ENCODE results near the gene IRS2. TPM values are rescaled to one million over a fixed set of nuclear protein-coding genes. Genes with fewer than 3 reads are reported as not detected.

The IRS2 gene
- total RNA-seq, 1 donor from 2014 or later: 42.4 TPM

DNA sequence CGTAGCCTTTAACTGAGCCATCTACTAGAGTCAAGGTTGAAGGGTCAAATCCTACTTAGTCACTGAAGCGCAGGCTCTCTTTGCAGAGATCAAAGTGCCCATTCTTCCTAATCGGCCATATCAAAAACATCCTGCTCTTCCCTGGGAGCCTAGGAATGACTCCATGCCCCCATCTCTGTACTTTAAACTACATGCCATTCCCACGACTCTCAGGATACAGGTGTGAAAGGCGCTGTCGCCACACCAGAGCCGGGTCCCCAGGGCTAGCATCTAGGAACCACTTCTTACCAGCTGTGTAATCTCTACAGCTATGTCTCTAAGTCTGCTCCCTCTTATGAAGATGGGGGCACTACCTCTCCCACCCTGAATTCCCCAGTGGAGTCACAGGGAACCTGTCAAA, 22.3 kb downstream of the IRS2 start:
- Histone ChIP-seq H3K9me3 (peaks cover 0 to 12% of the 10 kb centered on the region in 2 donors), H3K36me3 (peaks cover 5 to 76% of the 10 kb centered on the region in 2 donors), H3K27me3 (no peaks in the 10 kb centered on the region), H3K27ac (no peak overlapping the region), H3K4me3 (no peak overlapping the region), H3K4me1 (peaks cover 0 to 13% of the 10 kb centered on the region in 2 donors)
- no peak for DNase-seq (ENCODE audit: low spot score in 2 of 2)
- TF ChIP-seq, protein P1, sequence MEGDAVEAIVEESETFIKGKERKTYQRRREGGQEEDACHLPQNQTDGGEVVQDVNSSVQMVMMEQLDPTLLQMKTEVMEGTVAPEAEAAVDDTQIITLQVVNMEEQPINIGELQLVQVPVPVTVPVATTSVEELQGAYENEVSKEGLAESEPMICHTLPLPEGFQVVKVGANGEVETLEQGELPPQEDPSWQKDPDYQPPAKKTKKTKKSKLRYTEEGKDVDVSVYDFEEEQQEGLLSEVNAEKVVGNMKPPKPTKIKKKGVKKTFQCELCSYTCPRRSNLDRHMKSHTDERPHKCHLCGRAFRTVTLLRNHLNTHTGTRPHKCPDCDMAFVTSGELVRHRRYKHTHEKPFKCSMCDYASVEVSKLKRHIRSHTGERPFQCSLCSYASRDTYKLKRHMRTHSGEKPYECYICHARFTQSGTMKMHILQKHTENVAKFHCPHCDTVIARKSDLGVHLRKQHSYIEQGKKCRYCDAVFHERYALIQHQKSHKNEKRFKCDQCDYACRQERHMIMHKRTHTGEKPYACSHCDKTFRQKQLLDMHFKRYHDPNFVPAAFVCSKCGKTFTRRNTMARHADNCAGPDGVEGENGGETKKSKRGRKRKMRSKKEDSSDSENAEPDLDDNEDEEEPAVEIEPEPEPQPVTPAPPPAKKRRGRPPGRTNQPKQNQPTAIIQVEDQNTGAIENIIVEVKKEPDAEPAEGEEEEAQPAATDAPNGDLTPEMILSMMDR (IDR thresholded peaks at IDR 0.05): no peak
- intact Hi-C loops (cut with DNase I): no loop called here

DNA sequence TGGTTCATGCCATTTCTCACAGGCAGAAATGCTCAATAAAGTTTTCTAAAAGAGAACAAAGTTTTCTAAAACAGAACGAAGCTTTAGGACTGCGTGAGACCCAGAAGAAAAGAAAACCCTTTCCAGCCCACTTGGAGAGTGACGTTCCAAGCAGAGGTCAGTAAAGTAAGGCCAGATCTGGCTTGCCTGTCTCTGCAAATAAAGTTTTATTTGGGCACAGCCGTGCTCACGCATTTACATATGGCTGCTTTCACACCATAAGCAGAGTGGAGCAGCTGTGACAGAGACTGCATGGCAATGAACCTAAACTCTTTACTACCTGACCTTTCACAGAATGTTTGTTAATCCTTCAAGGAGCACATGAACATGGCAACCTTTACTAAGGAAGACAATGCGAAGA, 23.6 kb downstream of the IRS2 start:
- peaks cover 6 to 66% of the 10 kb centered on the region in 2 donors for H3K36me3 ChIP-seq
- intact Hi-C loops (cut with DNase I): no loop called here
- peaks cover 0 to 18% of the 10 kb centered on the region in 2 donors for H3K9me3 ChIP-seq
- no peaks in the 10 kb centered on the region for H3K27me3 ChIP-seq
- H3K27ac ChIP-seq: no peak overlapping the region
- TF ChIP-seq, protein P1 (IDR thresholded peaks at IDR 0.05): no peak
- no peak for DNase-seq (ENCODE audit: low spot score in 2 of 2)
- peaks cover 0 to 13% of the 10 kb centered on the region in 2 donors for H3K4me1 ChIP-seq
- no peak overlapping the region for H3K4me3 ChIP-seq

DNA sequence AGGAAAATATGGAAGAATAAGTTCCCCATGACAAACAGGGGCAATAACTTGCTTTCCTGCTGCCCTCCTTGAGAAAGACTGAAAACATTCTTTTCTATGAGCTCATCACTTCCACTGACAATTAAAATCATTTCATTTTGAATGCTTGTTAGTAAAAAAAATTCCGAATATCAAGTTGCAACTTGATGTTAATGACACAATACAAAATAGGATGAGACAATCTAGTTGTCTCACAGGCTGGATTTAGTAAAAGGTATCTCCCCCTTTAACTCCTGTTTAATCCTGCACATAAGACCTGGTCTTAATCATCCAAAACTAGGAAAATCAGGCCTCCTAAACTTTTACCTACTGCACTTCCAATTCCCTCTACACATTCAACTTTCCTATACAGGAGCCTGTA, 24.7 kb downstream of the IRS2 start:
- Histone ChIP-seq H3K27me3 (no peaks in the 10 kb centered on the region), H3K4me3 (no peak overlapping the region), H3K36me3 (peaks cover 6 to 61% of the 10 kb centered on the region in 2 donors), H3K27ac (no peak overlapping the region), H3K4me1 (peaks cover 0 to 5% of the 10 kb centered on the region in 2 donors), H3K9me3 (peaks cover 0 to 26% of the 10 kb centered on the region in 2 donors)
- intact Hi-C loops (cut with DNase I): no loop called here
- no peak for DNase-seq (ENCODE audit: low spot score in 2 of 2)
- TF ChIP-seq, protein P1 (IDR thresholded peaks at IDR 0.05): no peak

DNA sequence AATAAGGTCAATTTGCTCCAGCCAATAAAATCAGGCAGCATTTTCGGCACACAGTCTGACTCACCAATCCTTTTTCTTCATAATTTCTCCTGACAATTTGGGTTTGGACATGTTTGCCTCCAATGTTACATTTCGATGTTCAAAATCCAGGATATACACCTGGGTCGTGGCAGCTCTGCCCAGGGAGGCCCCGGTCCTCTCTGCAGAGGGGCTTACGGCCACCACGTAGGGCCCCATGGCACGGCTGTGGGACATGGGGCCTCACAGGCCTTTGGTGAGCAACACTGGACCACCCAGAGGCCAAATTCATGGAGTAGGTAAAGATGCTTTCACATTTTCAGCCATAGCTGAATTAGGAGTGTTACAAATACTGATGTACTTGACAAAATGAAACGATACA, 25.4 kb downstream of the IRS2 start:
- Histone ChIP-seq H3K9me3 (peaks cover 0 to 27% of the 10 kb centered on the region in 2 donors), H3K36me3 (peaks cover 14 to 69% of the 10 kb centered on the region in 2 donors), H3K27me3 (no peaks in the 10 kb centered on the region), H3K27ac (no peak overlapping the region), H3K4me1 (peaks cover 0 to 5% of the 10 kb centered on the region in 2 donors), H3K4me3 (no peak overlapping the region)
- intact Hi-C loops (cut with DNase I): no loop called here
- TF ChIP-seq, protein P1 (IDR thresholded peaks at IDR 0.05): no peak
- DNase-seq (ENCODE audit: low spot score in 2 of 2): no peak

DNA sequence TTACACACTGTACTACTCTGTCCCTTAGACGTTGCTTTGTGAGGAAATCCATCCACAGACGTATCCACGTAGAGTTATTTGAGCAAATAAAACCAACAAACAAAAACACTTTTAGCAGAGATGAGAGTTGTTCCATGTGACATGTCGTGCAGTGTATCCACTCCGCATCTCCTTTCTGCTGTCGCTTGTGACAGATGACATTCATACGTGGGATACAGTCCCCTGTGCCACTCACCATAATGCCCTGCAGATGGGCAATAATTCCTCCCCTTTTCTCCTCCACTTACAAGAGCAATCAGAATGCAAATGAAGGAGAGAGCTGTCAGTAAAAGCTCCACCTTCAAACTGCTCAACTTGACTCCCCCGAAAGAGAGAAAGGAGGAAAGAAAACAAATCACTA, 26.0 kb downstream of the IRS2 start:
- H3K27me3 ChIP-seq: no peaks in the 10 kb centered on the region
- peaks cover 0 to 31% of the 10 kb centered on the region in 2 donors for H3K9me3 ChIP-seq
- DNase-seq (ENCODE audit: low spot score in 2 of 2): no peak
- no peak overlapping the region for H3K4me3 ChIP-seq
- peaks cover 0 to 5% of the 10 kb centered on the region in 2 donors for H3K4me1 ChIP-seq
- no peak overlapping the region for H3K27ac ChIP-seq
- H3K36me3 ChIP-seq: peaks cover 19 to 74% of the 10 kb centered on the region in 2 donors
- TF ChIP-seq, protein P1 (IDR thresholded peaks at IDR 0.05): no peak
- intact Hi-C loops (cut with DNase I): no loop called here

DNA sequence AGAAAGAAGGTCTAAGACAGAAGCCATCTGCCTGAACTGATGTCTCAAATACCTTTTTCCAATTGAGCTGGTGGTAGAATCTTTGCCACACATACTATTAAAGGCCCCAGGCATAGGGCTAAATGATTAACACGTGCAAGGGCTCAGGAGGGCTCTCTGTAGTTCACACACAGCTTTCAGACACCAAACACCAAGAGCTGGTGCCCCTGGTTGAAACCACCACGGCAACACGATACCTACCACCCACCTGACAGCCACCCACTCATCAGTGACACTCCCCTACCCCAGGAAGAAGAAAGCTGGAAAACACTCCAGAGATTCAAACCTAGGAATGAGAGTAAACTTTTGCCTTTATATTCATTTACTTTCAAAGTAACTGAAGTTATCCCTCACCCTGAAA, 26.8 kb downstream of the IRS2 start:
- Histone ChIP-seq H3K27me3 (no peaks in the 10 kb centered on the region), H3K4me3 (no peak overlapping the region), H3K36me3 (peaks cover 26 to 77% of the 10 kb centered on the region in 2 donors), H3K27ac (no peak overlapping the region), H3K9me3 (peaks cover 0 to 39% of the 10 kb centered on the region in 2 donors), H3K4me1 (no peaks in the 10 kb centered on the region)
- DNase-seq (ENCODE audit: low spot score in 2 of 2): no peak
- intact Hi-C loops (cut with DNase I): no loop called here
- TF ChIP-seq, protein P1 (IDR thresholded peaks at IDR 0.05): no peak
